SJCRH30 (cell line): ENCODE results near the gene TUBB4B. TPM values are rescaled to one million over a fixed set of nuclear protein-coding genes. Genes with fewer than 3 reads are reported as not detected.

ENCODE experiments used
- DNase-seq, 2 experiments: peaks; one replicate each; pipeline ENCODE4 v3.0.0-alpha.2; 2015 to 2020
- H3K27ac ChIP-seq: fragments of 250-450 bp; sonication (Bioruptor Pico); 2 replicates; pipeline ENCODE4 v1.5.1; 2020; ENCODE audit warnings: mild to moderate bottlenecking, moderate library complexity
- H3K27me3 ChIP-seq: fragments of 250-450 bp; sonication (Bioruptor Pico); 2 replicates; pipeline ENCODE4 v1.5.1; 2020; ENCODE audit warnings: mild to moderate bottlenecking, moderate library complexity
- H3K36me3 ChIP-seq: fragments of 250-450 bp; sonication (Bioruptor Pico); 2 replicates; pipeline ENCODE4 v1.5.1; 2020; ENCODE audit warnings: mild to moderate bottlenecking, moderate library complexity
- H3K4me1 ChIP-seq: fragments of 250-450 bp; sonication (Bioruptor Pico); 2 replicates; pipeline ENCODE4 v1.5.1; 2020; ENCODE audit warnings: mild to moderate bottlenecking, moderate library complexity
- H3K4me3 ChIP-seq: fragments of 250-450 bp; sonication (Bioruptor Pico); 2 replicates; pipeline ENCODE4 v1.5.1; 2020; ENCODE audit warnings: mild to moderate bottlenecking, moderate library complexity
- H3K9me3 ChIP-seq: fragments of 250-450 bp; sonication (Bioruptor Pico); replicated peaks from 2 replicates; pipeline ENCODE4 v1.5.1; 2020; ENCODE audit warnings: mild to moderate bottlenecking, moderate library complexity
- total RNA-seq: library from RNA; depleted of rRNA; stranded (reverse); fragments of >200 nt; shearing (Covaris generic); gene quantifications from 2 replicates; pipeline ENCODE4 v1.2.3, GENCODE V29; 2014; rRNA removed

TUBB4B gene
- total RNA-seq, 1 experiment from 2014 or later = 528 TPM

DNA sequence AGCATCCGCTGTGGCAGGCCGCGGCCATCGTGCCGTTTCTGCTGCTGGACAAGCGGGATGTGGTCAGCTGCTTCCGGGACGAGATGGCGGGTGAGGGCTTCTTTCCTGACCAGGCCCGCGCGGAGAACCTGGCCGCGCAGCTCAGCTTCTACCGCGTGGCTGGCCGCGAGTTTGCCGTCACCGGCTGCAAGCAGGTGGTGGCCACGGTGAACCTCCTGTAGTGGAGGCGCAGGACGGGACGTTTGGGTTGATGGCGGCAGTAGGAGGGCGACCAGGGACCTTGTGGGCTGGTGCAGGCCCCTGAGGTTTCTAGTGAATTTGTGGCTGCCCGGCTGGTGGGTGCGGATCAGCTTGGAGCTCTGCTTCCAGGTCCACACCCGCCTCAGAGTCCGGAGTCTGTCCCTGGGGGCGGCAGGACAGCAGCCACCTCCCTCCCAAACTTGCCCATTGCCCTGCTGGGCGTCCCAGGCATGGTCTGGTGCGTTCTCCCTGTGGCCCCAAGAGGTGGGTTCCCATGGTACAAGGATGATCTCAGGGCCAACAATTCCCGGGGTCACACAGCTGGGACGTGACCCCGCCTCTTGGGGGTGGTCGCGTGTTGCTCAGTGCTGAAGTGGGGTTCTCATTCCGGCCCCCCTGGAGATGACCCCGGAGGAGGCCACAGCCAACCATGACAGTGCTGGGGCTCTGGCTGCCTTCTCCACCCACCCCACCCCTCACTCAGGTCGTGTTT is 38.8 kb downstream of the TUBB4B start:
- H3K27me3 ChIP-seq = no peaks in the 10 kb centered on the region

GRCh38 chr9:137280474-137281344 is 39.6 kb downstream of the TUBB4B start:
- peak in 1 of 2 experiments; percentile 4 for DNase-seq
- Histone ChIP-seq H3K27ac (no peak overlapping the region), H3K4me1 (peaks cover 31% of the 10 kb centered on the region), H3K27me3 (no peaks in the 10 kb centered on the region), H3K9me3 (no peaks in the 10 kb centered on the region), H3K4me3 (no peak overlapping the region), H3K36me3 (no peaks in the 10 kb centered on the region)

More for the DNA sequence above, 38.8 kb downstream of the TUBB4B start:
- peak in 1 of 2 experiments; percentile 4 for DNase-seq
- Histone ChIP-seq H3K4me3 (no peak overlapping the region), H3K4me1 (peaks cover 31% of the 10 kb centered on the region), H3K36me3 (no peaks in the 10 kb centered on the region), H3K27ac (no peak overlapping the region), H3K9me3 (no peaks in the 10 kb centered on the region)

GRCh38 chr9:137281345-137282116 is 40.4 kb downstream of the TUBB4B start:
- Histone ChIP-seq H3K27me3 (no peaks in the 10 kb centered on the region), H3K27ac (no peak overlapping the region), H3K9me3 (no peaks in the 10 kb centered on the region), H3K4me1 (peaks cover 23% of the 10 kb centered on the region), H3K4me3 (no peak overlapping the region), H3K36me3 (no peaks in the 10 kb centered on the region)
- peak in 1 of 2 experiments; percentile 4 for DNase-seq

DNA sequence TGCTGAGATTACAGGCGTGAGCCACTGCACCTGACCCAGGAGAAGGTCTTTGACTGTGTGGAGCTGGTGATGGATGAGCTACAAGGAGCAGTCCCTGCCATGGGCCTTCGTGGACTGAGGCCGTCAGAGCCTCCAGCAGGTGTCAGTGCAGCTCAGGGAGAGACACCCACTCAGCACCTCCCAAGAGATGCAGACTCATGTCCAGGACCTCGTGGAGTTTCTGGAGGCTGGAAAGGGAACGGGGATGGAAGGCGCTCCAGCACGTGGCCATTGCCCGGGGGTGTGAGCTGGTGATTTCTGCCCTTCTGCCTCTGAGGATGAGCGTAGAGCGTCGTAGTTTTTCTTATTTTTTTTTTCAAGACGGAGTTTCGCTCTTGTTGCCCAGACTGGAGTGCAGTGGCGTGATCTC is 45.9 kb downstream of the TUBB4B start:
- H3K4me1 ChIP-seq = peaks cover 6% of the 10 kb centered on the region
- DNase-seq = peak; percentile 70 to 83
- H3K27ac ChIP-seq = no peak overlapping the region
- no peaks in the 10 kb centered on the region for H3K36me3 ChIP-seq
- H3K9me3 ChIP-seq = no peaks in the 10 kb centered on the region
- no peak overlapping the region for H3K4me3 ChIP-seq
- H3K27me3 ChIP-seq = no peaks in the 10 kb centered on the region

DNA sequence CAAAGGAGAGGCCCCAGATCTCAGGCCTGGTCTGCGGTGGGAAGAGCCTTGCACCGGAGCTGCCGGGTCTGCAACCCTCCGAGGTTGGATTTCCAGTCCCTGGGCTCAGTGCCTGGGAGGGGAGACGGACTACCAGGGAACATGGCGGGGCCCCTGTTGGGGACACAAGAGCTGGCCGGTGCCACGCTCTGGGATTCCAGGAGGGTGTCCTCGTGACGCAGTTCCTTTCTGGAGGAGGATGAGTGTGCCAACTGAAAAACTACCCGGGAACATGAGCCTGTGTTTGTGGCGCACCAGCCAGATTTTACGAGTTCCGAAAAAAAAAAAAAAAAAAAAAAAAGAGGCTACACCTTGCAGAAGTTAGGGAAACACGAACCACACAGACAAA is 52.0 kb downstream of the TUBB4B start:
- 0 out of 2 replicates have a peak, but pooled peaks cover 7% of the 10 kb centered on the region for H3K4me1 ChIP-seq
- peaks cover 7% of the 10 kb centered on the region; the same call in 1 of the 2 replicates for H3K9me3 ChIP-seq
- peaks cover 14% of the 10 kb centered on the region for H3K27me3 ChIP-seq
- DNase-seq = no peak
- no peaks in the 10 kb centered on the region for H3K36me3 ChIP-seq
- H3K4me3 ChIP-seq = no peak overlapping the region
- no peak overlapping the region for H3K27ac ChIP-seq

Other genes starting within 250 kb of the TUBB4B start
- gene PAXX, start 248.9 kb upstream of the TUBB4B start, total RNA-seq = 25.9 and 27.8 TPM in 2 replicates
- 0.28 and 0.55 TPM in 2 replicates for gene CLIC3, start 244.7 kb upstream of the TUBB4B start, total RNA-seq
- gene ABCA2, start 213.1 kb upstream of the TUBB4B start, total RNA-seq = 4.0 and 4.6 TPM in 2 replicates
- not detected in 2 replicates for gene FUT7, start 209.2 kb upstream of the TUBB4B start, total RNA-seq
- gene NPDC1, start 195.1 kb upstream of the TUBB4B start, total RNA-seq = 0.51 and 0.91 TPM in 2 replicates
- 1.9 and 2.0 TPM in 2 replicates for gene ENTPD2, start 187.2 kb upstream of the TUBB4B start, total RNA-seq
- 69.7 and 71.0 TPM in 2 replicates for gene SAPCD2, start 170.7 kb upstream of the TUBB4B start, total RNA-seq
- 12.6 and 13.8 TPM in 2 replicates for gene UAP1L1, start 163.8 kb upstream of the TUBB4B start, total RNA-seq
- 38.4 and 42.6 TPM in 2 replicates for gene MAN1B1, start 154.3 kb upstream of the TUBB4B start, total RNA-seq
- gene DPP7, start 126.6 kb upstream of the TUBB4B start, total RNA-seq = 12.6 and 13.4 TPM in 2 replicates
- gene GRIN1, start 102.1 kb upstream of the TUBB4B start, total RNA-seq = 0.49 and 2.0 TPM in 2 replicates
- gene LRRC26, start 71.2 kb upstream of the TUBB4B start, total RNA-seq = 0.24 and 0.53 TPM in 2 replicates
- gene TMEM210, start 69.2 kb upstream of the TUBB4B start, total RNA-seq = not detected in 2 replicates
- gene ANAPC2, start 52.7 kb upstream of the TUBB4B start, total RNA-seq = 29.7 and 38.7 TPM in 2 replicates
- gene SSNA1, start 52.6 kb upstream of the TUBB4B start, total RNA-seq = 73.0 and 88.1 TPM in 2 replicates
- 14.0 and 14.8 TPM in 2 replicates for gene TPRN, start 40.5 kb upstream of the TUBB4B start, total RNA-seq
- gene TMEM203, start 35.6 kb upstream of the TUBB4B start, total RNA-seq = 57.3 and 60.5 TPM in 2 replicates
- 12.5 and 17.2 TPM in 2 replicates for gene NDOR1, start 35.6 kb upstream of the TUBB4B start, total RNA-seq
- gene RNF208, start 19.0 kb upstream of the TUBB4B start, total RNA-seq = 0.23 and 0.43 TPM in 2 replicates
- 1.7 TPM in 2 replicates for gene CYSRT1, start 16.1 kb upstream of the TUBB4B start, total RNA-seq
- not detected in 2 replicates for gene RNF224, start 13.8 kb upstream of the TUBB4B start, total RNA-seq
- 0.06 TPM in 1 of 2 replicates, not detected in the other for gene SLC34A3, start 10.4 kb upstream of the TUBB4B start, total RNA-seq
- not detected in 2 replicates for gene STPG3, start 10.0 kb downstream of the TUBB4B start, total RNA-seq
- 65.5 and 66.8 TPM in 2 replicates for gene NELFB, start 14.0 kb downstream of the TUBB4B start, total RNA-seq
- gene TOR4A, start 36.4 kb downstream of the TUBB4B start, total RNA-seq = 4.0 and 4.4 TPM in 2 replicates
- 0.89 and 1.0 TPM in 2 replicates for gene NRARP, start 61.0 kb downstream of the TUBB4B start, total RNA-seq
- gene EXD3, start 181.9 kb downstream of the TUBB4B start, total RNA-seq = 1.8 and 1.9 TPM in 2 replicates
- not detected in 2 replicates for gene NOXA1, start 182.1 kb downstream of the TUBB4B start, total RNA-seq
- not detected in 2 replicates for gene ENTPD8, start 200.1 kb downstream of the TUBB4B start, total RNA-seq
- gene NSMF, start 218.0 kb downstream of the TUBB4B start, total RNA-seq = 35.4 and 40.3 TPM in 2 replicates